Measurements from ENCODE around the gene NR2E3.

NR2E3 gene

GRCh38 chr15:71813723-71814470 is 3.5 kb downstream of the NR2E3 start:
- H3K9ac ChIP-seq (ENCODE audit: low read depth, low read length, poor library complexity, severe bottlenecking) = no peak overlapping the region
- H3K4me2 ChIP-seq (ENCODE audit: low read depth, low read length, poor library complexity, severe bottlenecking) = no peak overlapping the region
- H3K36me3 ChIP-seq (ENCODE audit: insufficient read depth, low read length) = no peaks in the 10 kb centered on the region
- H2AFZ ChIP-seq (ENCODE audit: low read length) = no peak overlapping the region
- H3K79me2 ChIP-seq (ENCODE audit: insufficient read depth, low read length) = no peaks in the 10 kb centered on the region
- no peaks in the 10 kb centered on the region for H3K9me2 ChIP-seq (replicated peaks; ENCODE audit: low read depth, low read length)
- H3K9me3 ChIP-seq (ENCODE audit: insufficient read depth, low read depth, low read length) = no peaks in the 10 kb centered on the region
- no peaks in the 10 kb centered on the region for H4K20me1 ChIP-seq (ENCODE audit: insufficient read depth, low read length, poor library complexity, severe bottlenecking)
- TF ChIP-seq EZH2phosphoT487 (IDR thresholded peaks at IDR 0.05; ENCODE audit: borderline replicate concordance) = no peak
- TF ChIP-seq CTCF (conservative IDR thresholded peaks at IDR 0.05; ENCODE audit: low read length) = no peak
- no peaks in the 10 kb centered on the region for H3F3A ChIP-seq (ENCODE audit: low read depth)
- no peaks in the 10 kb centered on the region for H3K27me3 ChIP-seq (ENCODE audit: insufficient read depth, low read length, poor library complexity, severe bottlenecking)
- H3K4me3 ChIP-seq (ENCODE audit: low read length, poor library complexity, severe bottlenecking) = no peak overlapping the region
- no peaks in the 10 kb centered on the region for H3K4me1 ChIP-seq (ENCODE audit: insufficient read depth, low read length, poor library complexity, severe bottlenecking)

GRCh38 chr15:71815301-71815700 is 4.9 kb downstream of the NR2E3 start:
- Histone ChIP-seq H3F3A (ENCODE audit: low read depth) (no peaks in the 10 kb centered on the region), H3K79me2 (ENCODE audit: insufficient read depth, low read length) (no peaks in the 10 kb centered on the region), H3K4me2 (ENCODE audit: low read depth, low read length, poor library complexity, severe bottlenecking) (no peak overlapping the region), H3K27me3 (ENCODE audit: insufficient read depth, low read length, poor library complexity, severe bottlenecking) (no peaks in the 10 kb centered on the region), H4K20me1 (ENCODE audit: insufficient read depth, low read length, poor library complexity, severe bottlenecking) (no peaks in the 10 kb centered on the region), H3K4me1 (ENCODE audit: insufficient read depth, low read length, poor library complexity, severe bottlenecking) (no peaks in the 10 kb centered on the region), H3K36me3 (ENCODE audit: insufficient read depth, low read length) (no peaks in the 10 kb centered on the region), H3K9ac (ENCODE audit: low read depth, low read length, poor library complexity, severe bottlenecking) (no peak overlapping the region), H2AFZ (ENCODE audit: low read length) (no peak overlapping the region), H3K9me2 (replicated peaks; ENCODE audit: low read depth, low read length) (no peaks in the 10 kb centered on the region), H3K4me3 (ENCODE audit: low read length, poor library complexity, severe bottlenecking) (no peak overlapping the region), H3K9me3 (ENCODE audit: insufficient read depth, low read depth, low read length) (no peaks in the 10 kb centered on the region)
- TF ChIP-seq EZH2phosphoT487 (IDR thresholded peaks at IDR 0.05; ENCODE audit: borderline replicate concordance) (no peak), CTCF (conservative IDR thresholded peaks at IDR 0.05; ENCODE audit: low read length) (no peak)

GRCh38 chr15:71817351-71817750 is 7.0 kb downstream of the NR2E3 start:
- no peak overlapping the region for H3K4me2 ChIP-seq (ENCODE audit: low read depth, low read length, poor library complexity, severe bottlenecking)
- no peaks in the 10 kb centered on the region for H3K36me3 ChIP-seq (ENCODE audit: insufficient read depth, low read length)
- no peaks in the 10 kb centered on the region for H3K9me2 ChIP-seq (replicated peaks; ENCODE audit: low read depth, low read length)
- no peaks in the 10 kb centered on the region for H3K4me1 ChIP-seq (ENCODE audit: insufficient read depth, low read length, poor library complexity, severe bottlenecking)
- H3K4me3 ChIP-seq (ENCODE audit: low read length, poor library complexity, severe bottlenecking) = no peak overlapping the region
- H3K27me3 ChIP-seq (ENCODE audit: insufficient read depth, low read length, poor library complexity, severe bottlenecking) = no peaks in the 10 kb centered on the region
- no peaks in the 10 kb centered on the region for H4K20me1 ChIP-seq (ENCODE audit: insufficient read depth, low read length, poor library complexity, severe bottlenecking)
- H3K9me3 ChIP-seq (ENCODE audit: insufficient read depth, low read depth, low read length) = peaks cover 7% of the 10 kb centered on the region; the same call in 1 of the 2 replicates
- no peaks in the 10 kb centered on the region for H3F3A ChIP-seq (ENCODE audit: low read depth)
- no peak for TF ChIP-seq CTCF (conservative IDR thresholded peaks at IDR 0.05; ENCODE audit: low read length)
- TF ChIP-seq EZH2phosphoT487 (IDR thresholded peaks at IDR 0.05; ENCODE audit: borderline replicate concordance) = no peak
- no peak overlapping the region for H3K9ac ChIP-seq (ENCODE audit: low read depth, low read length, poor library complexity, severe bottlenecking)
- H2AFZ ChIP-seq (ENCODE audit: low read length) = no peak overlapping the region
- H3K79me2 ChIP-seq (ENCODE audit: insufficient read depth, low read length) = no peaks in the 10 kb centered on the region
